Left lung (tissue), 10 donors: ENCODE measurements around the gene HSPB1. TPM values are rescaled to one million over a fixed set of nuclear protein-coding genes. Genes with fewer than 3 reads are reported as not detected.
"Not testable (repeated sequence)": the region's sequence is repeated elsewhere in the genome, so short reads cannot be mapped to it uniquely, and the experiment has no call there.

Experiments
- ATAC-seq: fragments of 200-7000 bp; cut with Tn5 transposase; one replicate; pipeline ENCODE4 v1.9.1; 2020; ENCODE audit warnings: moderate library complexity
- DNase-seq, 4 donors: peaks; one replicate each; pipeline ENCODE4 v3.0.0-alpha.2; 2013 to 2020
- H3K27ac ChIP-seq, 2 donors: fragments of 200-600 bp; sonication (generic) in 1 of 2; one replicate each; pipeline versions ENCODE4 v1.5.0 to v1.8.0; 2020 to 2021
- H3K27me3 ChIP-seq, 2 donors: fragments of 200-600 bp; sonication (generic) in 1 of 2; one replicate each; pipeline versions ENCODE4 v1.5.0 to v1.8.0; 2020 to 2021
- H3K36me3 ChIP-seq, 2 donors: fragments of 200-600 bp; sonication (generic) in 1 of 2; one replicate each; pipeline versions ENCODE4 v1.5.0 to v1.8.0; 2020 to 2021
- H3K4me1 ChIP-seq, 2 donors: fragments of 200-600 bp; one replicate each; pipeline ENCODE4 v1.8.0; 2021
- H3K4me3 ChIP-seq, 2 donors: fragments of 200-600 bp; sonication (generic) in 1 of 2; one replicate each; pipeline versions ENCODE4 v1.5.0 to v1.8.0; 2020 to 2021; ENCODE audit warnings: mild to moderate bottlenecking in 1 of 2
- H3K9me3 ChIP-seq, 2 donors: fragments of 200-600 bp; sonication (generic) in 1 of 2; one replicate each; pipeline versions ENCODE4 v1.5.0 to v1.8.0; 2020 to 2021
- CTCF ChIP-seq, 2 donors: fragments of 200-600 bp; sonication (generic) in 1 of 2; IDR thresholded peaks; one replicate each; pipeline versions ENCODE4 v1.5.0 to v1.8.0; 2021; ENCODE audit warnings: antibody characterized with exemption in 2 of 2
- intact Hi-C, 2 donors: fragments of 100-400 bp; cut with DNase I; formaldehyde crosslinking; loops; one replicate each; pipeline versions ENCODE4 v1.11.2 to v1.14.2; 2022
- polyA plus RNA-seq, 6 donors: library from polyadenylated mRNA; unstranded; fragments of 120-200 nt; gene quantifications; one replicate each; pipeline ENCODE4 v1.2.1, GENCODE V29; 2013; ENCODE audit not compliant: insufficient read length in 6 of 6
- total RNA-seq, 2 donors: library from RNA; stranded (reverse); fragmentation: NEBNext Ultra II Directional; extraction: Animal tissue kit (Norgen Biotek cat#: 25700); gene quantifications; one replicate each; pipeline ENCODE4 v1.2.1, GENCODE V29; 2021
- donor health status: DM: no; HTN: yes; CAD: no.
- donor health status: DM: no; HTN: no; CAD: no.

Gene HSPB1
- total and polyA plus RNA-seq, 8 donors, result 219 to 951 (median 306) TPM

GRCh38 chr7:76291351-76292212, 10.9 kb upstream of the HSPB1 start:
- ATAC-seq (peak; percentile 89), DNase-seq (peak; percentile 87 to 93 (median 92))
- peak; percentile 94 to 99 for TF ChIP-seq CTCF (IDR thresholded peaks at IDR 0.05)
- intact Hi-C loops, result loop anchor here in 1 of 2 donors (2.0 kb wide), 1 partner anchor 23 kb away; no protein-coding TSS in a partner anchor
- H3K27ac ChIP-seq, result peak overlapping the region; percentile 83 to 99
- peaks cover 41 to 57% of the 10 kb centered on the region in 2 donors for H3K4me1 ChIP-seq
- no peaks in the 10 kb centered on the region for H3K36me3 ChIP-seq
- H3K9me3 ChIP-seq, result no peaks in the 10 kb centered on the region
- peak overlapping the region; percentile 3 to 24 for H3K4me3 ChIP-seq
- H3K27me3 ChIP-seq, result no peaks in the 10 kb centered on the region

- H3K36me3 ChIP-seq, result no peaks in the 10 kb centered on the region
- H3K4me3 ChIP-seq, result peak overlapping the region; percentile 3 to 24
- H3K27me3 ChIP-seq, result no peaks in the 10 kb centered on the region
- peak; percentile 22 for ATAC-seq
- TF ChIP-seq CTCF (IDR thresholded peaks at IDR 0.05), result no peak
- peak overlapping the region; percentile 83 to 99 for H3K27ac ChIP-seq
- peaks cover 45 to 61% of the 10 kb centered on the region in 2 donors for H3K4me1 ChIP-seq
- DNase-seq, result no peak
- intact Hi-C loops, result no loop called here
- H3K9me3 ChIP-seq, result no peaks in the 10 kb centered on the region
These were observed 10.3 kb upstream of the HSPB1 start for GRCh38 chr7:76292213-76292573.

GRCh38 chr7:76292911-76293310, 9.6 kb upstream of the HSPB1 start:
- peak overlapping the region; percentile 83 to 99 for H3K27ac ChIP-seq
- DNase-seq, H3K9me3 ChIP-seq, intact Hi-C loops, ATAC-seq, H3K4me3 ChIP-seq, H3K27me3 ChIP-seq, H3K36me3 ChIP-seq: not testable (repeated sequence)
- H3K4me1 ChIP-seq, result peaks cover 51 to 61% of the 10 kb centered on the region in 2 donors

- Histone ChIP-seq H3K27me3 (no peaks in the 10 kb centered on the region), H3K27ac (peak overlapping the region; percentile 85 to 99), H3K4me3 (no peak overlapping the region), H3K4me1 (peaks cover 51 to 61% of the 10 kb centered on the region in 2 donors), H3K36me3 (no peaks in the 10 kb centered on the region), H3K9me3 (no peaks in the 10 kb centered on the region)
- DNase-seq (no peak), ATAC-seq (no peak)
- intact Hi-C loops, result no loop called here
- TF ChIP-seq CTCF (IDR thresholded peaks at IDR 0.05), result no peak
These were observed 9.0 kb upstream of the HSPB1 start for GRCh38 chr7:76293407-76293901.

GRCh38 chr7:76294344-76295024, 8.0 kb upstream of the HSPB1 start:
- Histone ChIP-seq H3K36me3 (no peaks in the 10 kb centered on the region), H3K4me3 (peak overlapping the region in 1 of 2 donors; percentile 14), H3K4me1 (peaks cover 51 to 61% of the 10 kb centered on the region in 2 donors), H3K27ac (peak overlapping the region; percentile 85 to 99), H3K27me3 (no peaks in the 10 kb centered on the region), H3K9me3 (no peaks in the 10 kb centered on the region)
- ATAC-seq (peak; percentile 76), DNase-seq (peak; percentile 89 to 97 (median 96))
- intact Hi-C loops, result no loop called here
- TF ChIP-seq CTCF (IDR thresholded peaks at IDR 0.05), result no peak
